ENCODE data around the gene PGGT1B. TPM values are rescaled to one million over a fixed set of nuclear protein-coding genes. Genes with fewer than 3 reads are reported as not detected.

PGGT1B gene
- total RNA-seq, 1 experiment from 2014 or later = 46.4 TPM

DNA sequence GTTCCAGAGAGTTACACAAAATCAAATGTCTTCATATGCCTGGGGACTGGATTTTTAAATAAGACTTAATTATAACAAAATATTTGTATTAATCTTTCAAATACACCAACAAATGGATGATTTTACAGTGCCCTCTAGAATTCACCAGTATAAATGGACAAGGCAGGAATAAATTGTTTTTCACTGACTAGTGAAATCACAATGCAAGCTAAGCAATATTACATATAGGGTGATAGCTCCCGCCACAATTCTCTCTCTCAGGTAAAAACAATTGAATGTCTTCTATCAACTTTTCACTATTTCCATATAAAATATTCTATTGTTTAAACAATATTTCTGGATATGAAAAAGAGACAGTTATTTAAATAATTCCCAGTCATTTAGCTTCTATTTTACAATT, 41.8 kb upstream of the PGGT1B start:
- CTCF ChIA-PET = no interaction called here
- intact Hi-C loops (cut with micrococcal nuclease; ENCODE audit: unreplicated experiment) = no loop called here
- Mint-ChIP-seq H3K27me3 (ENCODE audit: unreplicated experiment) (no peaks in the 10 kb centered on the region), H3K27ac (ENCODE audit: unreplicated experiment) (no peak overlapping the region), H3K36me3 (ENCODE audit: insufficient read depth, unreplicated experiment) (no peaks in the 10 kb centered on the region), H3K9me3 (ENCODE audit: low read depth, unreplicated experiment) (no peaks in the 10 kb centered on the region), H3K4me1 (ENCODE audit: low read depth, unreplicated experiment) (peaks cover 14% of the 10 kb centered on the region), H3K4me3 (ENCODE audit: low read depth, unreplicated experiment) (no peak overlapping the region)
- TF ChIP-seq, protein P1, sequence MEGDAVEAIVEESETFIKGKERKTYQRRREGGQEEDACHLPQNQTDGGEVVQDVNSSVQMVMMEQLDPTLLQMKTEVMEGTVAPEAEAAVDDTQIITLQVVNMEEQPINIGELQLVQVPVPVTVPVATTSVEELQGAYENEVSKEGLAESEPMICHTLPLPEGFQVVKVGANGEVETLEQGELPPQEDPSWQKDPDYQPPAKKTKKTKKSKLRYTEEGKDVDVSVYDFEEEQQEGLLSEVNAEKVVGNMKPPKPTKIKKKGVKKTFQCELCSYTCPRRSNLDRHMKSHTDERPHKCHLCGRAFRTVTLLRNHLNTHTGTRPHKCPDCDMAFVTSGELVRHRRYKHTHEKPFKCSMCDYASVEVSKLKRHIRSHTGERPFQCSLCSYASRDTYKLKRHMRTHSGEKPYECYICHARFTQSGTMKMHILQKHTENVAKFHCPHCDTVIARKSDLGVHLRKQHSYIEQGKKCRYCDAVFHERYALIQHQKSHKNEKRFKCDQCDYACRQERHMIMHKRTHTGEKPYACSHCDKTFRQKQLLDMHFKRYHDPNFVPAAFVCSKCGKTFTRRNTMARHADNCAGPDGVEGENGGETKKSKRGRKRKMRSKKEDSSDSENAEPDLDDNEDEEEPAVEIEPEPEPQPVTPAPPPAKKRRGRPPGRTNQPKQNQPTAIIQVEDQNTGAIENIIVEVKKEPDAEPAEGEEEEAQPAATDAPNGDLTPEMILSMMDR (IDR thresholded peaks at IDR 0.05; ENCODE audit: unreplicated experiment) = no peak
- DNase-seq = no peak
- no TSS peak for BruUV-seq (replicated peaks)

DNA sequence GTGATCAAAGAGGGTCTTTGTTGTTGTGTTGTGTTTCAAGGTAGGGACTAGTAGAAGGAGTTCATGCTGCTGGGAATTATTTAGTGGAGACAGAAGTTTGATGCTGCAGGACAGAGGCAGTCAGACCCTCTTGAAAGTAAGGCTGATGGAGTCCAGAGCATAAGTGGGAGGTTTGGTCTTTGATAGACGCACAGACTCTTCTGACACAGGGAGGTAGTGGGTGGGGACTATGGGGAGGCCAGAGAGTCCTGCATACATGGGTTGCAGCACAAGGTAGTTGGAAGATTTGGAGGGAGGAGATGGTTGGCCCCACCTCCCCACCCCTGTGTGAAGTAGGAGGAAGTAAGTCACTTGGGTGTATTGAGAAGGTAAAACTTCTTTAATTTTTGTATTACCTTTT, 36.1 kb upstream of the PGGT1B start:
- Mint-ChIP-seq H3K4me3 (ENCODE audit: low read depth, unreplicated experiment) (no peak overlapping the region), H3K9me3 (ENCODE audit: low read depth, unreplicated experiment) (peaks cover 2% of the 10 kb centered on the region), H3K4me1 (ENCODE audit: low read depth, unreplicated experiment) (peaks cover 7% of the 10 kb centered on the region), H3K27me3 (ENCODE audit: unreplicated experiment) (no peaks in the 10 kb centered on the region), H3K27ac (ENCODE audit: unreplicated experiment) (no peak overlapping the region), H3K36me3 (ENCODE audit: insufficient read depth, unreplicated experiment) (peaks cover 15% of the 10 kb centered on the region)
- no peak for DNase-seq
- TF ChIP-seq, protein P1 (IDR thresholded peaks at IDR 0.05; ENCODE audit: unreplicated experiment) = no peak
- CTCF ChIA-PET = interaction anchor here (0.7 kb wide), 1 partner anchor 10 kb away, joined by 3 read pairs; no protein-coding TSS in a partner anchor
- intact Hi-C loops (cut with micrococcal nuclease; ENCODE audit: unreplicated experiment) = no loop called here
- BruUV-seq (replicated peaks) = no TSS peak

DNA sequence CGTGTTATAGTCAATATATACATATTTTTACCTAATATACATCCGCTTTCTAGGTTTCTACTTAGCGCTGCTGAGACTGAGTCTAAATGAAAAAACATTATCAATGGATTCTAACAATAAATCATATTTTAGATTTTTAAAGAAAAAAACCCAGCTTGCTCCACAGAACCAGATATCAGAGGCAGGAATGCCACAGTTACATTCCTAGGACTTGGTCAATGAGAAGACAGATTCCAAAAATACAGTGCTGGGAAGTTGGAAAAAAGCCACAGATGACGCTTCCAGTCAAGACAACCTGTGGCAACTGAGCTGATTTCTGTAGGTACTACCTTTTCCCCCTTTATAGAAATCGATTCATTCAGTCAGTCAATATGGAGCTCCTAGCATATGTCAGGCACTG, 34.4 kb upstream of the PGGT1B start:
- TF ChIP-seq, protein P1 (IDR thresholded peaks at IDR 0.05; ENCODE audit: unreplicated experiment) = no peak
- Mint-ChIP-seq H3K4me1 (ENCODE audit: low read depth, unreplicated experiment) (peaks cover 7% of the 10 kb centered on the region), H3K4me3 (ENCODE audit: low read depth, unreplicated experiment) (no peak overlapping the region), H3K36me3 (ENCODE audit: insufficient read depth, unreplicated experiment) (peaks cover 15% of the 10 kb centered on the region), H3K27ac (ENCODE audit: unreplicated experiment) (no peak overlapping the region), H3K9me3 (ENCODE audit: low read depth, unreplicated experiment) (peaks cover 2% of the 10 kb centered on the region), H3K27me3 (ENCODE audit: unreplicated experiment) (no peaks in the 10 kb centered on the region)
- intact Hi-C loops (cut with micrococcal nuclease; ENCODE audit: unreplicated experiment) = no loop called here
- no peak for DNase-seq
- BruUV-seq (replicated peaks) = no TSS peak
- CTCF ChIA-PET = interaction anchor here (1.2 kb wide), 1 partner anchor 31 kb away, joined by 4 read pairs; no protein-coding TSS in a partner anchor

DNA sequence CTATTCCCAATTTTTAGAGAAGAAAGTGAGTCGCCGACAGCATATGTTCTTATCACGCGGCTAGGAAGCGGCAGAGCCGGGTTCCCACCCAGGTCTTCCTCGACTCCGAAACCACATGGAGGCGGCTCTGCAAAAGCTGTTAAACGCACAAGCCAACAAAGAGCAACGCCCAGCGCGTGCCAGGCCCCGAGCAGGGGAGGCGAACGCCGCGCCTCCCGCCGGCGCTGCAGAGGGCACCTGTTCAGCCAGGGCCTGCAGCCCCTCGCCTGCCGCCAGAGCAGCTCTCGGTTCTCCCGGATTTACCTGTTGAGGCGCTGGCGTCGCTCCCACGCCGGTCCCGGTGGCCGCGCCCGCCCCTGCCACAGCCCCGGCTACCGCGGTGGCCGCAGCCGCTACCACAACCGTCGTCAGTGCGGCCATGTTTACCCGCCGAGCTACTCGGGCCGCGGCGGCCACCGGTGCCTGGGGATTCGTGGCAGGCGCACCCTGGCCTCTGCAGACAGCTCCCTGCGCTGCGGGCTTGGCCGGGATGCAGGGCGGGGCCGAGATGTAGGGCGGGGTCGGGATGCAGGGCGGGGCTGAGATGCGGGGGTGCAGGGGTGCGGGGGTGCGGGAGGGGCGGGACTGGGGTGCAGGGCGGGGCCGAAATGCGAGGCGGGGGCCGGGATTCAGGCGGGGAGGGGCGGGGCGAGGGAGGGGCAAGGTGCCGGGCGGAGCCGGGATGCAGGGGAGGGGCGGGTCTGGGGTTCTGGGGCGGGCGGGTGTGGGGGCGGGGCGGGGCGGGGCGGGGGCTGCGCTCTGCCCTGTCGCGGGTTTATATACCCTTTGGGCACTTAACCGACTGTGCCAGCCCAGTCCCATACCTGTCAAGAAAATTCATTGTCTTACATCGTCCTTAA, 33.7 kb upstream of the PGGT1B start, which contains the start of gene CCDC112:
Gene CCDC112, minus strand, starts transcription at position 531 of the 899 bp plus-strand sequence. Its CDS starts 111 bp downstream, at position 420.
- TF ChIP-seq, protein P1 (IDR thresholded peaks at IDR 0.05; ENCODE audit: unreplicated experiment) = no peak
- CTCF ChIA-PET = interaction anchor here (0.6 to 1.2 kb wide), 9 partner anchors 11 to 279 kb away, joined by 3 to 6 read pairs (median 4); partner anchors contain the start of genes FEM1C and TRIM36
- BruUV-seq (replicated peaks) = no TSS peak
- H3K36me3 Mint-ChIP-seq (ENCODE audit: insufficient read depth, unreplicated experiment) = peaks cover 15% of the 10 kb centered on the region
- intact Hi-C loops (cut with micrococcal nuclease; ENCODE audit: unreplicated experiment) = no loop called here
- H3K27me3 Mint-ChIP-seq (ENCODE audit: unreplicated experiment) = no peaks in the 10 kb centered on the region
- H3K27ac Mint-ChIP-seq (ENCODE audit: unreplicated experiment) = peak within 1 kb of the TSS; percentile 60
- H3K4me3 Mint-ChIP-seq (ENCODE audit: low read depth, unreplicated experiment) = peak within 1 kb of the TSS; percentile 78
- peaks cover 2% of the 10 kb centered on the region for H3K9me3 Mint-ChIP-seq (ENCODE audit: low read depth, unreplicated experiment)
- DNase-seq = peak; percentile 89
- peaks cover 7% of the 10 kb centered on the region for H3K4me1 Mint-ChIP-seq (ENCODE audit: low read depth, unreplicated experiment)
